ENCODE measurements around the gene CARD11.

CARD11 gene

DNA sequence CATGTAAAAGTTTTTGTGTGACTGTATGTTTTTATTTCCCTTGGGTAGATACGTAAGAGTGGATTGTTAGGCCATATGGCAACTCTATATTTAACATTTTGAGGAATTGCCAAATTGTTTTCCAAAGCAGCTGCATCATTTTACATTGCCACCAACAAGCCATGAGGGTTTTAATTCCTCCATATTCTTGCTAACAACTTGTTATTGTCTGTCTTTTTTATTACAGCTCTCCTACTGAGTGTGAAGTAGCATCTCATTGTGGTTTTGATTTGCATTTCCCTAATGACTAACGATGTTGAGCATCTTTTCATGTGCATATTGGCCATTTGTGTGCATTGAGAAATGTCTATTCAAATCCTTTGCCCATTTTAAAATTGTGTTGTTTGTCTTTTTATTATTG lies 94.9 kb downstream of the CARD11 start:
- no peak overlapping the region for H3K27ac ChIP-seq
- TF ChIP-seq, protein P1, sequence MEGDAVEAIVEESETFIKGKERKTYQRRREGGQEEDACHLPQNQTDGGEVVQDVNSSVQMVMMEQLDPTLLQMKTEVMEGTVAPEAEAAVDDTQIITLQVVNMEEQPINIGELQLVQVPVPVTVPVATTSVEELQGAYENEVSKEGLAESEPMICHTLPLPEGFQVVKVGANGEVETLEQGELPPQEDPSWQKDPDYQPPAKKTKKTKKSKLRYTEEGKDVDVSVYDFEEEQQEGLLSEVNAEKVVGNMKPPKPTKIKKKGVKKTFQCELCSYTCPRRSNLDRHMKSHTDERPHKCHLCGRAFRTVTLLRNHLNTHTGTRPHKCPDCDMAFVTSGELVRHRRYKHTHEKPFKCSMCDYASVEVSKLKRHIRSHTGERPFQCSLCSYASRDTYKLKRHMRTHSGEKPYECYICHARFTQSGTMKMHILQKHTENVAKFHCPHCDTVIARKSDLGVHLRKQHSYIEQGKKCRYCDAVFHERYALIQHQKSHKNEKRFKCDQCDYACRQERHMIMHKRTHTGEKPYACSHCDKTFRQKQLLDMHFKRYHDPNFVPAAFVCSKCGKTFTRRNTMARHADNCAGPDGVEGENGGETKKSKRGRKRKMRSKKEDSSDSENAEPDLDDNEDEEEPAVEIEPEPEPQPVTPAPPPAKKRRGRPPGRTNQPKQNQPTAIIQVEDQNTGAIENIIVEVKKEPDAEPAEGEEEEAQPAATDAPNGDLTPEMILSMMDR (conservative IDR thresholded peaks at IDR 0.05) = no peak
- no peak for TF ChIP-seq ZFX (IDR thresholded peaks at IDR 0.05)

DNA sequence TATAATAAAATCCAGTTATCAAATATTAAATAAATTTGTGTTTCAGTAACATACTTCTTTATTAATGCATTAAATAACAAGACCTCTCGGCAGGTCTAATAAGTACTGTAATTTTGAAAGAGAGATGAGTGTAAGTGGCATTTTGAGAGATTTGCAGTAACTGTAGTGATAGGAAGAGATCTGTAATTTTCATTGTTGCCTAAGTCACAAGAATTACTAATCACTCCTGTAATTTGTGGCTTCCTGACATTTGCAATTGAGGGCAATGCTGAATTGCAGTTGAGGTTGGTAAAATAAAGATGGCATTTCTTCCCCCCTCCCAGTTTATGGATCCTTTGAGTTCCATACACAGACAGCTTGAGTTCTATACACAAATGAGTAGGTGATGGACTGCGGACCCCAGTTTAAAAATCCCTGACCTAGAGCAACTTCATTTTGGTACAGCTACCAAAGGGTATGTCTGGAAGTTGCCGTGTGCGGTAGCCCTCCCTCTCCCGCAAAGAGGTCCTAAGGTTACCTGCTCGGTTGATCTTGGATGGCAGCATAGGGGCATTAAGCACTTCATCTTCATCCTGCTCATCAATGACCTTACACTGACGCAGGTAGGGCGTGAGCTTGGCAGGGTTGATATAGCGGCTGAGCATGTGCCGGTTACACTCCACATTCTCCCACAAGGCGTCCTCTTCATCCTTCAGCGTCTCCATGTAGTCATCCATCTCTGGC lies 96.4 kb downstream of the CARD11 start:
- TF ChIP-seq, protein P1 (conservative IDR thresholded peaks at IDR 0.05) = no peak
- TF ChIP-seq ZFX (IDR thresholded peaks at IDR 0.05) = no peak
- H3K27ac ChIP-seq = no peak overlapping the region

DNA sequence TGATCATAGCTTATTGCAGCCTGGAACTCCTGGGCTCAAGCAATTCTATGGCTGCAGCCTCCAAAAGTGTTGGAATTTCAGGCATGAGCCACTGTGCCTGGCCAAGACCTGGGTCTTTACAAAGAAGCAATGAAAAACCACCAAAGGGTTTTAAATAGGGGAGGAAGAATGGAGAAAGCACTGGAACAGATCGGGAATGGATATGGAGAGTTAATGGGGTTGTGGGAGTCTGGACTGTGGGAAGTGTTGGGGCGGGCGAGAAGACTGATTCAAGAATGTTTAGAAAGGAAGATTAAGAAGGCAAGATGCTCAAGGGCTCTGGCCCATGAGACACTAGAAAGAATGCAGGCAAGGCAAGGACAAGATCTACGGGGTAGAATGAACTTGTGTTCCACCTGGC lies 98.5 kb downstream of the CARD11 start:
- TF ChIP-seq, protein P1 (conservative IDR thresholded peaks at IDR 0.05) = no peak
- no peak for TF ChIP-seq ZFX (IDR thresholded peaks at IDR 0.05)
- H3K27ac ChIP-seq = no peak overlapping the region

DNA sequence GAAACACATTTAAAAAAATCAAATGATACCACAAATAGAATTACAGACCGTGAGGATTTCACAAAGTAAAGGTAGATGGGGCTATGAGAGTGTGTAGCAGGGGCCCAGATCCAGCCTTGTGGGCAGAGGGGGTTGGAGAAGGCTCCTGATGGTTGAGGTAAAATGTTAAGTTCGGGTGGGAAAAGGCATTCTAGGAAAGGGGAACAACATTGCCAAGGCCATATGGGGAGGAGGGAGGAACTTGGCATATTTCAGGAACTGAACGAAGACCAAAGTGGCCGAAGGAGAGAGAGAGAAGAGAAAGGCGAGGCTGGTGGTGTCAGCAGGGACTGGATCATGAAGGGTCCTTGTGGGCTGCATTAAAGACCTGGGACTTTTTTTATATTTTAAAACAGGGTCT lies 98.9 kb downstream of the CARD11 start:
- TF ChIP-seq, protein P1 (conservative IDR thresholded peaks at IDR 0.05) = no peak
- TF ChIP-seq ZFX (IDR thresholded peaks at IDR 0.05) = no peak
- no peak overlapping the region for H3K27ac ChIP-seq

DNA sequence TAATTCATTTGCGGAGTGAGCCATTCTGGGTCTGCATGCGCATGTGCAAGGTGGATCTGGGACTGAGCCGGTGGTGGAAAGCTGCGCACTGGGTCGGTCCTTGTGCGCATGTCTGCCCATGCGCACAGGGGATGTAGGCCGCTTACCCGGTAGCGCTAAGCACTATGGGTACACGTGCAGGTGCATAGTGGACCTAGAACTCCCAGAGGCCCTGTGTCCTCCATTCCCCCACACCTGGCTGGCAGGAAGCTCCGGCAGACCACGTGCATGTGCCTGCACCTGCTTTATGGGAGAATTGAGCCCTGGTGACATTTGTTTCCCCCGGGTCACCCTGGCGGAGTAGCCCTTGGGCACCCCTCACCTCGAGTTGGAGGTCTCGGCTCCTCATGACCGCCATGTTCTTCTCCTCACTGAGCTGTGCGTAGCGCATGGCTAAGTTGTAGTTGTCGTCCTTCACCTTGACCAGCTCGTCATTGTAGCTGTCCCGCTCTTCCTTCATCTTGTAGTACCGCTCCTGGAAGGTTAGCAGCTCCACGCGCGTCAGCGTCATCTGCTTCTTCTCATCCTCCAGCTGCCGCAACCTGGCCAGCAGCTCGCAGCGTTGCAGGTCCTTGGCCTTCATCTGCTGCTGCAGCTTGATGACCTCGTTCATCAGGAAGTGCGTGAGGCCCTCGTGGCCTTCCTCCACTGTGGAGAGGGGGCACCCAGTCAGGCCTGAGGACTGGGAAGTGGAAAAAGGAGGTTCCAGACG lies 99.6 kb downstream of the CARD11 start:
- no peak overlapping the region for H3K27ac ChIP-seq
- TF ChIP-seq, protein P1 (conservative IDR thresholded peaks at IDR 0.05) = no peak
- TF ChIP-seq ZFX (IDR thresholded peaks at IDR 0.05) = no peak

DNA sequence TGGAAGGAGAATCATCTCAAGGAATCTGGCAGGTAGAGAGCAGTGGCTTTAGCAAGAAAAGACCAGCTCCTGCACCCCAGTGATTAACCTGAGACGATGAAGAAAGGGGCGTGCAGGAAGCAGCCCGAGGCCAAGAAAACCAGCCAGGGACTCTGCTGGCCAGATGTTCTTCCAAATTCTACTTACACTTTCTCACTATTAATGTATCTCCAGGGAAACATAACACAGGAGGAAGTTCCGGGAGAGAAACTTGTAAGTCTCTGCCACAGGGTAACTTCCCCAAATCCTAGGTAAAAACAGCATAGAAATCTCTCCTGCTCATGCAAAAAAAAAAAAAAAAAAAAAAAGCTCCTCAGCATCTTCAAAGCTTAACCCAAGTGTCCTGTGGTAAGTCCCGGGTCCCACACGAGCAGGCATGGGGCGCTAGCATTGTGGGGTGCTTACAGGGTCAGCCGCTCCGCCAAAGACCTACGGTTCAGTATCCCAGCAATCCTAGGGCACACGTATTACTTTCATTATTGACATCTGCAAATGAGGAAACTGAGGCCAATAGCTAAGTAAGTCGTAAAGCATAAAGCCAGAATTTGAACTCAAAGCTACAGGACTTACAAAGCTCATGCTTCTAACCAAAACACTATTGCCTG lies 102.3 kb downstream of the CARD11 start:
- TF ChIP-seq, protein P1 (conservative IDR thresholded peaks at IDR 0.05) = no peak
- no peak for TF ChIP-seq ZFX (IDR thresholded peaks at IDR 0.05)
- no peak overlapping the region for H3K27ac ChIP-seq

DNA sequence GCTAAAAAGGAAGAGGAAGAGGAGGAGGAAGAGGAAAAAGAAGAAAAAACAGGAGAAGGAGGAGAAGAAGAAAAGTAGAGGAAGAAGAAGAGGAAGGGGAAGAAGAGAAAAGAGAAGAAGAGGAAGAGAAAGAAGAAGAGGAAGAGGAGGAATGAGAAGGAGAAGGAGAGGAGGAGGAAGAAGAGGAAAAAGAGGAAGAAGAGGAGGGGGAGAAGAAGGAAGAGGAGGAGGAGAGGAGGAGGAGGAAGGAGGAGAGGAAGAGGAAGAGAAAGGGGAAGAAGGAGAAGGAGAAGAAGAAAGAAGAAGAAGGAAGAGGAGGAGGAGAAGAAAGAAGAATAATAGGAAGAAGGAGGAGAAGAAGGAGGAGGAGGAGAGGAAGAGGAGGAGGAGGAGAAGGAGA lies 103.2 kb downstream of the CARD11 start:
- no peak overlapping the region for H3K27ac ChIP-seq
- TF ChIP-seq, protein P1 (conservative IDR thresholded peaks at IDR 0.05) = no peak
- TF ChIP-seq ZFX (IDR thresholded peaks at IDR 0.05) = no peak
